NT2/D1 (cell line): ENCODE data around the gene PCP2.

Source experiments
- DNase-seq: peaks from one replicate; pipeline ENCODE4 v3.0.0-alpha.2; 2011; ENCODE audit warnings: low read depth, low spot score
- H3K27me3 ChIP-seq: 2 replicates; pipeline ENCODE4 v1.6.0; 2011; ENCODE audit warnings: mild to moderate bottlenecking; ENCODE audit not compliant: insufficient read length, insufficient read depth
- H3K36me3 ChIP-seq: 2 replicates; pipeline ENCODE4 v1.6.1; 2011; ENCODE audit warnings: mild to moderate bottlenecking, low read length, mixed read lengths; ENCODE audit not compliant: insufficient read depth, insufficient read length
- H3K4me1 ChIP-seq: 2 replicates; pipeline ENCODE4 v1.5.1; 2011; ENCODE audit not compliant: insufficient read depth, insufficient read length
- H3K4me3 ChIP-seq: 2 replicates; pipeline ENCODE4 v1.5.1; 2011; ENCODE audit warnings: low read depth; ENCODE audit not compliant: insufficient read length
- H3K9ac ChIP-seq: 2 replicates; pipeline ENCODE4 v1.6.0; 2011; ENCODE audit warnings: low read depth; ENCODE audit not compliant: insufficient read length
- H3K9me3 ChIP-seq: 2 replicates; pipeline ENCODE4 v1.5.1; 2011; ENCODE audit warnings: mild to moderate bottlenecking, low read length; ENCODE audit not compliant: insufficient read depth
- SUZ12 ChIP-seq: IDR thresholded peaks from 2 replicates; pipeline ENCODE4 v1.6.1; 2011; ENCODE audit not compliant: insufficient read length, insufficient read depth; ENCODE audit errors: extremely low read depth
- YY1 ChIP-seq: IDR thresholded peaks from 2 replicates; pipeline ENCODE4 v1.6.1; 2011; ENCODE audit not compliant: insufficient read length, insufficient read depth
- ZNF274 ChIP-seq: IDR thresholded peaks from 2 replicates; pipeline ENCODE4 v1.6.1; 2011; ENCODE audit warnings: mild to moderate bottlenecking, low read depth, low read length

The PCP2 gene

DNA sequence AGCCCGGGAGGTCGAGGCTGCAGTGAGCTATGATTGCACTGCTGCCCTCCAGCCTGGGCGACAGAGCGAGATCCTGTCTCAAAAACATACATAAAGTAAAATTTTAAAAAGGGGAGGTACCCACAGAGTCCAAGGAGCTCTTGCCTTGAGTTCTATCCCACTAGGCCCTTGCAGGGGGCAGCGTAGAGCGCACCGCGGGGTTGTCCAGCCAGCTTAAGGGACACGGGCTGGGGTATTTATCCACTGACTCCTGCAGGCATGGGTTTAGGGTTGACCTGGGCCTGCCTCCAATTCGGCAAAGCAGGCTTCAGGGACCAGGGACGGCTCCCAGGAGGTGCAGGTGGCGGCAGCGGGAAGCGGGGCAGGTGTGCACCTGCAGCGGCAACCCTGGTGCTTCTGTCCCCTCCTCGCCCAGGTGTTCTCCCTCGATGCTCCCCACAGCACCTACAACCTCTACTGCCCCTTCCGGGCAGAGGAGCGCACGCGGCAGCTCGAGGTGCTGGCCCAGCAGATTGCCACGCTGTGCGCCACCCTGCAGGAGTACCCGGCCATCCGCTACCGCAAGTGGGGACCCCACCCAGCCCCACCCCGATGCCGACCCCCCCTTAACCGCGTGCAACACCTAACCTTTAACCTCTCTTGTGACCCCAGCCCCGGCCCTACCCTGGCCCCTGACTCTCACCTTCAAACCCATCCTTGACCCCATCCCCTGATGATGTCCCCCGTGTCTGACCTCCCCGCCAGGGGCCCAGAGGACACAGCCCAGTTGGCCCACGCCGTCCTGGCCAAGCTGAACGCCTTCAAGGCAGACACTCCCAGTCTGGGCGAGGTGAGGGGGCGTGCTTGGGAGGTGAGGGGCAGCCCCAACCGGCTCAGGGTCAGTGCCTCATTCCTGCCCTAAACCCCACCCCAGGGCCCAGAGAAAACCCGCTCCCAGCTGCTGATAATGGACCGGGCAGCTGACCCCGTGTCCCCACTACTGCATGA is 8.1 kb upstream of the PCP2 start:
- H3K4me1 ChIP-seq: peaks cover 6% of the 10 kb centered on the region
- H3K27me3 ChIP-seq: peaks cover 2% of the 10 kb centered on the region
- H3K9ac ChIP-seq: no peak overlapping the region
- DNase-seq: no peak
- TF ChIP-seq SUZ12 (no peak), ZNF274 (no peak), YY1 (no peak)
- H3K36me3 ChIP-seq: peaks cover 33% of the 10 kb centered on the region
- no peaks in the 10 kb centered on the region for H3K9me3 ChIP-seq
- no peak overlapping the region for H3K4me3 ChIP-seq

DNA sequence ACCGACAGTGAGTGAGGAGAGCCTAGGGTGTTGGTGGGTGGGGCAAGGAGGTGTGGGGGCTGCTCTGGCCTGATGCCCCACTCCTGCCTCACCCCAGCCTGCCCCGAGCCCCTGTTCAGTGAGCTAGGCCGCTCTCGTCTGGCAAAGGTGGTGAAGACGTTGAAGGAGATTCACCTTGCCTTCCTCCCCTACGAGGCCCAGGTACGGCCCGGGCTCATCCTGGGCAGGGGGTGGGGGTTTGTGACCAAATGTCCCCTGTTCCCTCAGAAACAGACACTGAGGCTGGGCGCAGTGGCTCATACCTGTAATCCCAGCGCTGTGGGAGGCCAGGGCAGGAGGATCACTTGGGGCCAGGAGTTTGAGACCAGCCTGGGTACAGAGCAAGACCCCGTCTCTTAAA is 7.3 kb upstream of the PCP2 start:
- H3K36me3 ChIP-seq: peaks cover 29% of the 10 kb centered on the region
- TF ChIP-seq SUZ12 (no peak), ZNF274 (no peak), YY1 (no peak)
- H3K4me1 ChIP-seq: peaks cover 11% of the 10 kb centered on the region
- peaks cover 10% of the 10 kb centered on the region for H3K27me3 ChIP-seq
- no peaks in the 10 kb centered on the region for H3K9me3 ChIP-seq
- DNase-seq: no peak
- H3K4me3 ChIP-seq: no peak overlapping the region
- no peak overlapping the region for H3K9ac ChIP-seq

DNA sequence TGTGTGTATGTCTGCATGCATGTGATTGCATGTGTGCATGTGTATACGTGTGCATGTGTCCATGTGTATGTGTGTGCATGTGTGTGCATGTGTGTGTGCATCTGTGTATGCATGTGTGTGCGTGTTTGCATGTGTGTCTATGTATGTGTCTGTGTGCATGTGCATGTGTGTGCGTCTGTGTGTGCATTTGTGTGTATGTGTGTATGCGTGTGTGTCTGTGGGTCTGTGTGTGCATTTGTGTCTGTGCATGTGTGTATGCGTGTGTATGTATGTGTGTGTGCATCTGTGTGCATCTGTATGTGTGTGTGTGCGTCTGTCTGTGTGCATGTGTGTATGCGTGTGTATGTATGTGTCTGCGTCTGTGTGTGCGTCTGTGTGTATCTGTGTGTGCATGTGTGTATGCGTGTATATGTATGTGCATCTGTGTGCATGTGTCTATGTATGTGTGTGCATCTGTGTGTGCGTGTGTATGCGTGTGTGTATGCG is 6.4 kb upstream of the PCP2 start:
- no peak for TF ChIP-seq ZNF274
- no peak for TF ChIP-seq SUZ12
- peaks cover 23% of the 10 kb centered on the region for H3K36me3 ChIP-seq

DNA sequence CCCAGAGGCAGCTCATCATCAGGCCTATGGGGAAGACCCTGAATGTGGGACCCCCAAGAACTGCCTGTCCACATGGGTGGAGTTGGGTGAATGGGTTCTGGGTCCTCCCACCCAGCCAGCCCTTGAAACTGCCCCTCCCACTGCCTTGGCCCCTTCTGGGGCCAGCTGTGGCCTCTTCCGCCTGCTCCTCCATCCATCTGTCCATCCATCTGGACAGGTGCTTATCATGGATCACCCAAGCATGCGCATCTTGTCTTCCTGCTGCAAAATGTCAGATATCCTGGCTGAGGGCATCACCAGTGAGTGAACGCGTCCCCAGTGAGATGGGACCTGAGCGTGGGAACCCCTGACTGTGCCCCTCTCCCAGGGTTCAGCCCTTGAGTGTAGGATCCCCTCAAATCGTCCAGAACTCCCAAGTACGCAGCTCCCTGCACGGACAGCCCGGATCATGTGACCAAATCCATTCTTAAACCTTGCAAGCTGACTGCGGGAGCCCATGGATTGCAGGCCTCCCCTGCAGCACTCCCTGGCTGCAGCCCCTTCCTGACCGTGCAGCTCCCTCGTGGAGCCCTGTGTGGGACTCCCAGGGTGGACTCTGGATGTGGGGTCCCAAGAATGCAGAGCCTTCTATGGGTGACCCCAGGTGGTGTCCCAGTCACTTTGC is 5.4 kb upstream of the PCP2 start:
- DNase-seq: no peak
- no peak for TF ChIP-seq ZNF274
- no peak for TF ChIP-seq YY1
- TF ChIP-seq SUZ12: no peak
- Histone ChIP-seq H3K4me1 (peaks cover 9% of the 10 kb centered on the region), H3K36me3 (peaks cover 15% of the 10 kb centered on the region), H3K9me3 (no peaks in the 10 kb centered on the region), H3K9ac (no peak overlapping the region), H3K4me3 (no peak overlapping the region), H3K27me3 (peaks cover 27% of the 10 kb centered on the region)

More for the DNA sequence above, 6.4 kb upstream of the PCP2 start:
- Histone ChIP-seq H3K27me3 (peaks cover 19% of the 10 kb centered on the region), H3K4me3 (no peak overlapping the region), H3K9ac (no peak overlapping the region), H3K9me3 (no peaks in the 10 kb centered on the region), H3K4me1 (peaks cover 9% of the 10 kb centered on the region)
- no peak for DNase-seq

DNA sequence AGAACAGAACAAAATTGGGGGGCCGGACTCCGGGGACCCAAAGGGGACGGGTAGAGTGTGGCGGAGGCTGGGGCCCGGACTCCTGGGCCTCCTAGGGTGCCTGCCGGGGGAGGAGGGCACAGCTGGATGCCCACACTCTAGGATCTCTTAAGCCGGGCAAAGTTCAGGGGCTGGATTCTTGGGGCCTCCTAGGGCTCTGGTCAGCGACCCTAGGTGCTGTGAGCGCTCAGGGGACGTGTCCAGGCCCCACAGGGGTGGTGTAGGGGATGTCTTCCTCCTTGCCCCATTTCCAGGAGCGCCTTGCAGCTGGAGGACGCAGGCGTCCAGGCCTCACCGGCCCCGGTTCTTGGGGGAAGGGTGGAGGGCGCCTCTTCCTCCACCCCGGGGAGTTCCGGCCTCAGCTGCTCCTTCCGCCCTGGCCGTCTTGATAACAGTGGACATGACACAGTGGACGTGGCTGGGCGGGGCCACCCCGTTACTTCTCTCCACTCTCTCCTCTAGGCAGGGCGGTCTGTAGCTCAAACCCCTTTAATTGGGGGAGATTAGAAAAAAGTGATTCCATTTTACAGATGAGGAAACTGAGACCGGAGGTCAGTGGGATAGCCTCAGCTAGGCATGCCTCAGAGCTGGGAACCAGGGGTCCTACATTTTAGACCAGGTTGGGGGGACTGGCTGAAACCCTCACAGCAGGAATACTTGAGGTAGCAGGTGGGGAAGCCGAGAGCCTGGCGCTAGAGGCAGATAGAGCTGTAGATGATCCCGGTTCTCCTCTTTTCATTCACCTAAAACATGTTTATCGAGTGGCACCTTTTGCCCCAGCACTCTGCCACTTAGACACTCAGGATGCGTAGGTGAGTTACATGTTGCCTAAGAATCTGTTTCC is 4.1 kb upstream of the PCP2 start:
- H3K9me3 ChIP-seq: no peaks in the 10 kb centered on the region
- H3K4me1 ChIP-seq: peaks cover 9% of the 10 kb centered on the region
- DNase-seq: no peak
- H3K4me3 ChIP-seq: peak overlapping the region; percentile 81
- TF ChIP-seq YY1: no peak
- TF ChIP-seq SUZ12: no peak
- TF ChIP-seq ZNF274: no peak
- peaks cover 32% of the 10 kb centered on the region for H3K27me3 ChIP-seq
- H3K36me3 ChIP-seq: peaks cover 16% of the 10 kb centered on the region
- H3K9ac ChIP-seq: peak overlapping the region; percentile 91

DNA sequence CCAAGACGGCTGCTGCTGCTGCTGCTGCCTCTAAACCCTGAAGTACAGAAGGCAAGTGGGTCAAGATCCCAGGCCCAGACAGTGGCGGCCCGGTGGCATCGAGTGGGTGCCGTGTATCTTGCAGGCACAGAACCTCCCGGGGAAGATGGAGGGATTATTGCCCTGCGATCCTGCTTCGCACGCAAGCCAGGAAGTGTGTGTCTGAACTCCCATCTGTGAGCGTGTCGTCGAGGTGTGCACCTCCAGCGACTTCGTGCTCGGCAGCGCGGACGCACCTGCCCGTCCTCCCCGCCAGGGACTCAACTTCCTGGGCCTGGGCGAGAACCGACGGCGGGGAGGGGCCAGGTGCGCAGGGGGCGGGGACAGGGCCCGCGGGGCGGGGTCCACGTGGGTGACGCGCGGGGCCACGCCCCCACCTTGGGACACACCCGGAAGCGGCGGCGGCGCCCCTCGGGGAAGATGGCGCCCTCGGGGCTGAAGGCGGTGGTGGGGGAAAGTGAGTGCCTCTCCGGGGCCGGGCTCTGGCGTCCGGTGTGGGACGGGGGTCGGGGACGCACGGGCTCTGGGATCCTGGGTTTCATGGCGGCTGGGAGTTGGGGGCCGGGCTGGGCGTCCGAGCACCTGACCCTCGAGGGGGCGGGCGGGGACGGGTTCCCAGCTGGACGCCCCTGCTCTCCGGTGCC is 3.3 kb upstream of the PCP2 start, which contains the start of gene STXBP2:
Gene STXBP2 (plus strand): TSS at position 420 of the 683 bp plus-strand sequence. CDS start 40 bp downstream, at position 460.
- Histone ChIP-seq H3K9me3 (no peaks in the 10 kb centered on the region), H3K4me1 (peaks cover 9% of the 10 kb centered on the region), H3K27me3 (peaks cover 32% of the 10 kb centered on the region), H3K36me3 (peaks cover 22% of the 10 kb centered on the region), H3K4me3 (peak within 1 kb of the TSS; percentile 81), H3K9ac (peak within 1 kb of the TSS; percentile 91)
- DNase-seq: peak; percentile 60
- TF ChIP-seq SUZ12 (no peak), YY1 (peak; percentile 42)
